ENCODE data around the gene ZNF354B.

ZNF354B gene

GRCh38 chr5:178895615-178896571 lies 36.1 kb downstream of the ZNF354B start, which contains the start of gene ZFP2:
Gene ZFP2, plus strand, starts transcription at chr5:178895913. Its CDS starts 35,401 bp downstream, at chr5:178931314.
- TF ChIP-seq EGR1 (IDR thresholded peaks at IDR 0.05) (no peak), NFIC (IDR thresholded peaks at IDR 0.05) (0 out of 2 replicates have a peak, but pooled peaks have one; percentile 6), TAF1 (IDR thresholded peaks at IDR 0.05; ENCODE audit: low read depth) (peak; percentile 57), REST (IDR thresholded peaks at IDR 0.05; ENCODE audit: low read depth) (no peak), TCF12 (IDR thresholded peaks at IDR 0.05; ENCODE audit: low read depth) (peak; percentile 43; the same call in 1 of the 2 replicates), MAX (IDR thresholded peaks at IDR 0.05) (peak; percentile 54; the same call in 1 of the 2 replicates)

- TF ChIP-seq FOXM1 (IDR thresholded peaks at IDR 0.05; ENCODE audit: borderline replicate concordance, low read depth): no peak
- no peak for TF ChIP-seq EP300 (IDR thresholded peaks at IDR 0.05; ENCODE audit: borderline replicate concordance)
- no peak for TF ChIP-seq USF1 (IDR thresholded peaks at IDR 0.05)
- no peak for TF ChIP-seq TAF1 (IDR thresholded peaks at IDR 0.05; ENCODE audit: low read depth)
- no peak for TF ChIP-seq TEAD4 (IDR thresholded peaks at IDR 0.05)
- no peak for TF ChIP-seq CREB1 (IDR thresholded peaks at IDR 0.05; ENCODE audit: low read depth)
- no peak for TF ChIP-seq ZBTB7A (IDR thresholded peaks at IDR 0.05; ENCODE audit: low read depth)
- TF ChIP-seq RAD21 (IDR thresholded peaks at IDR 0.05; ENCODE audit: low read depth): no peak
- TF ChIP-seq TCF12 (IDR thresholded peaks at IDR 0.05; ENCODE audit: low read depth): no peak
- TF ChIP-seq YY1 (IDR thresholded peaks at IDR 0.05; ENCODE audit: low read depth): no peak
- TF ChIP-seq REST (IDR thresholded peaks at IDR 0.05; ENCODE audit: low read depth): no peak
- TF ChIP-seq CEBPB (IDR thresholded peaks at IDR 0.05): no peak
- TF ChIP-seq MAX (IDR thresholded peaks at IDR 0.05): no peak
These were observed 39.5 kb downstream of the ZNF354B start for GRCh38 chr5:178899289-178899688.

DNA sequence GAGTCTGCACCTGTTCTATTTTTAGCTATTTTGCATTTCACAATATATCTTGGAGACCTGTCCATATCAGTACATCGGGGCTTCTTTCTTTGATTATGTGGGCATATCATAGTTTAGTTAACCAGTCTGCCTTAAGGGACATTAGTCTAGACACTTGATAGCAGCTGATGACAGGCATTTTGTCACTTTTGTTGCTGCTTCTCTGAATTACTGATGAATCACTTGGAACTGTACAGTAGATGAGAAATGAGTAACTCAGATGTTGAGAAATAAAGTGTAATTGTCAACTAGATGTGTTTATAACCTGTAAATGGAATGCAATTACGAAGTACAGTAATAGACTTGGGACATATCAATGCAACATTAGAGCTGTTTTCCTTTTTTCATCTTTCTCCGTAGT lies 43.1 kb downstream of the ZNF354B start:
- TF ChIP-seq REST (IDR thresholded peaks at IDR 0.05; ENCODE audit: low read depth) (no peak), USF1 (IDR thresholded peaks at IDR 0.05) (no peak), TCF12 (IDR thresholded peaks at IDR 0.05; ENCODE audit: low read depth) (no peak), ZBTB7A (IDR thresholded peaks at IDR 0.05; ENCODE audit: low read depth) (no peak), EGR1 (IDR thresholded peaks at IDR 0.05) (no peak), MAX (IDR thresholded peaks at IDR 0.05) (no peak), TEAD4 (IDR thresholded peaks at IDR 0.05) (no peak), NFIC (IDR thresholded peaks at IDR 0.05) (no peak), YY1 (IDR thresholded peaks at IDR 0.05; ENCODE audit: low read depth) (no peak), EP300 (IDR thresholded peaks at IDR 0.05; ENCODE audit: borderline replicate concordance) (no peak), TAF1 (IDR thresholded peaks at IDR 0.05; ENCODE audit: low read depth) (no peak), RAD21 (IDR thresholded peaks at IDR 0.05; ENCODE audit: low read depth) (no peak), CREB1 (IDR thresholded peaks at IDR 0.05; ENCODE audit: low read depth) (no peak), CEBPB (IDR thresholded peaks at IDR 0.05) (no peak), FOXM1 (IDR thresholded peaks at IDR 0.05; ENCODE audit: borderline replicate concordance, low read depth) (no peak)

Data from Ishikawa (cell line).